HG02938 (cell line): ENCODE results near the gene CCDC102B.
"Not testable (repeated sequence)": the region's sequence is repeated elsewhere in the genome, so short reads cannot be mapped to it uniquely, and the experiment has no call there.

Experiments
- ATAC-seq: cut with Tn5 transposase; IDR thresholded peaks from one replicate; pipeline ENCODE4 v1.9.1; 2021; ENCODE audit warnings: mild to moderate bottlenecking, moderate library complexity; ENCODE audit not compliant: unreplicated experiment

Gene CCDC102B

DNA sequence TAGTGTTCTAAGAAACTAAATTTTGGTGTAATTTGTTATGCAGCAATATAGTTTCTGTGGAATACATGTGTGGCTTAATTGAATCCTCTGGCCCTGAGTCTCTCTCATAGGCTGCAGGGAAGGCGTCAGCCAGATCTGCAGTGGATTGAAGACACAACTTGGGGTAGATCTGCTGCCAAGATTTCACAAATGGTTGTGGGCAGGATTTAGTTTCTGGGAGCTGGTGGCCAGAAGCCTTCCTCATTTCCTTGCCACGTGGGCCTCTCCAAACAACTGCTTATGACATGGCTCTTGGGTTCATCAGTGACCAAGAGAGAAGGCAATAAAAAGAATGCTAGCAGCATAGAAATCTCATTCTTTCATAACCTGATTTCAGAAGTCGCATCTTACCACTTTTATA is 28.2 kb downstream of the CCDC102B start:
- ATAC-seq: no peak

- no peak for ATAC-seq
These were observed 32.6 kb downstream of the CCDC102B start for GRCh38 chr18:68830256-68831045.

- ATAC-seq: no peak
These were observed 35.9 kb downstream of the CCDC102B start for GRCh38 chr18:68833756-68834155.

DNA sequence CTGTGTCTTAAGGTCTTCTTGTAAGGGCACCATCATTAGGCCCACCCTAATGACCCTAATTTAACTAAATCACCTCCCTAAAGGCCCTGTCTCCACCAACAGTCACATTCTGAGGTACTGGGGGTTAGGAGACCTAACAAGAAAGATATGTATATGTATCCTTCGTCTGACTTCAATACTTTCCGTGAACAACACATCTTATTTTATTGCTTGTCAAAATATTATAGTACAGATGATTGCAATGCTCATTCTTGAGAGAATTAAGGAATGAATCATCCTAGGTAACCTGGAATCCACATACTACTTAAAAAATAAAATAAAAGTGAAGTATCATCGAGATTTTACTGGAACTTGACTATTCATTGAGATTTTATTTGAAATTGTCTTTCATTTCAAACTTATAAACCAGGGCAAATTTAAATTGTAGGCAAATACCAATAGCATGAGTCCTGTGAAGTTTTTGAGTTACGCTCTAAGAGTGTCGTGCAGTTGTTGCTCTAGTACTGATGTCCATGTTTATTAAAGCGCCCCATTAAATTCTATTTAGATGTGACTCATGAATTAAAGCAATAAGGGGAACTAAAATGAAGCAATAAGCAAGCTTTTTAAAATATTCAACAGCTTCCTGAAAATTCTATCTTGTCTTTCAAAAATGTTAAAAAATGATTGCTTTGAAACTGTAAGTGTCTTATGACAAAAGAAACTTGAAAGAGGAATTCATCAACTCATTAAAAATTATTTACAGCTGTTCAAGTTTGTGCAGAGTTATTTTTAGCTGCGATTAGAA is 40.0 kb downstream of the CCDC102B start:
- ATAC-seq: no peak

DNA sequence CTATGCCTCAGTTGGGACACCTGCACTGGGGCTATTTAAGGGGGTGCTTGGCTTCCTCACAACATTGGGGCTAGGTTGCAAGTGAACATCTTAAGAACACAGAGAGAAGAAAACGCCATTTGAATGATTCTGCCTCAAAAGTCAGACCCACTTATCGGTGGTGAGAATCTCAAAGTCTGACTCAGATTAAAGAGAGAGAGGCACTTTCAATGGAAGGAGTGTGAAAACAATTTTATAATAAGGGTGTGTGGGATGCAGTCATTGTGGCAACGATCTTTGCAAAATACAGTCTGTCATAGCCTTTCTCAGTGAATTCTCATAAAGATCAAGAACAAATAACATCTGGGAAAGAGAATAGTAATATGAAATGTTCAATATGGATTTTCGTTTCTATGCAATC is 41.8 kb downstream of the CCDC102B start:
- no peak for ATAC-seq

GRCh38 chr18:68840554-68841263 is 42.8 kb downstream of the CCDC102B start:
- ATAC-seq: no peak

GRCh38 chr18:68841301-68841700 is 43.4 kb downstream of the CCDC102B start:
- ATAC-seq: no peak

GRCh38 chr18:68842951-68843350 is 45.1 kb downstream of the CCDC102B start:
- ATAC-seq: no peak

GRCh38 chr18:68843473-68844089 is 45.7 kb downstream of the CCDC102B start:
- no peak for ATAC-seq

DNA sequence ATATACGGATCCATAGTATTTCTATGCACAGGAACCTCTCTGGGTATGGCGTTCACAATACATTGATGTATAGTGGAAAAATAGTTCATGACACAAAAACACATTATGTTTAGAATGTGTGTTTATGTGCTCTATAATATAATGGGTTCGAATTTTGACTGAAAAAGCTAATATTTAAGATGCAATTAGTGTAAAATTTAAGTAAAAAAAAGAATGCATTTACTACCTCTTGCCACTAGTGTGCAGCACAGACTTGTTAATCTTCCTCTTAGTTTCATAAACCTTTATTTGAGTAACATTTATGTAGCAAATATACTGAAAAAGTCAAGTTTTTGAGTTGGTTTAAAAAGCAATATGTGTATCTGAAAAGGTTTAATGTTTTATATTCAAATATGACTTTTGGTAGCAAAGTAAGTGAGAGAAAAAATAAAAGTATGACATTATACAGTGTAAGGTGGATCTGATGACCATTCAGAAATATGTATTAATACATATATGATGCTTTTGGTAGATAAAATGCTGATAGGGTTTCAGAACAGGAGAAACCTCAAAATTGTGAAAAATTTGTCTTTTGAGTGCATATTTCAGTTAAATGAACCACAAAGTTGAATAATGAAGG is 49.4 kb downstream of the CCDC102B start:
- ATAC-seq: no peak

- no peak for ATAC-seq
These were observed 50.4 kb downstream of the CCDC102B start for GRCh38 chr18:68848242-68848641.

- ATAC-seq: no peak
These were observed 57.0 kb downstream of the CCDC102B start for GRCh38 chr18:68854786-68855391.

- ATAC-seq: no peak
These were observed 57.6 kb downstream of the CCDC102B start for GRCh38 chr18:68855491-68855890.

DNA sequence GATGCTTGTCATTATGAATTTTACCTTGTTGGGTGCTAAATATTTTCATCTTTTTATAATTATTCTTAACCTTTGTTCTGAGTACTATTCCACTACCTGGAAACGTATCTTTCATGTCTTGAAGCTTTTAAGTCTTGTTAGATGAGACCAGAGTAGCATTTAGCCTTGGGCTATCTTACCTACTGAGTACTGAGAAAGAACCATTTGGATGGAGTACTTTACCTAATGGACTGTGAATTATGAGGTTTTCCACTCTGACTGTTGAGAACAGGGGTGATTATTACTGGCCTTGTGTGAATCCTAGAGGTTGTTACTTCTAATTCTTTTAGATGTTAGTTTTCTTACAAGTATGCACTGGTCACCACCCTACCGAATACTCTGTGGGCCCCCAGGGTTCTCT is 63.5 kb downstream of the CCDC102B start:
- no peak for ATAC-seq

DNA sequence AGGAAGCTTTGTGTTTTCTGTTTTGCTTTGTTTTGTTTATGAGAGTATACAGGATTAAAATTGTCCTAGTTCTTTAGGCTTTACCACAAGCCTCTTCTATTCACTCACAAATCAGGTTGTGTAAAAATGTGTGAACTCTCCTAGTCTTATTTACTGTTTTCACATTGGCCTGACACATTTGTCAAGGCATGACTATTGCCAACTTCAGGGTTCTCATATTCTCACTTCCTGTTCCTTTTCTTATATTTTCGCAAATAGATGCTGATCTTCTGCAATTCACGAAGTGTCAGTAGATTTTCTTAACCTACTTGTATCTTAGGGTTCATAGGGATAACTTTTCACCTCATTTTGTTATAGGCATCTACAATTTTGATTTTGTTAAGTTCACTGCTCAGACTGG is 67.1 kb downstream of the CCDC102B start:
- ATAC-seq: no peak

DNA sequence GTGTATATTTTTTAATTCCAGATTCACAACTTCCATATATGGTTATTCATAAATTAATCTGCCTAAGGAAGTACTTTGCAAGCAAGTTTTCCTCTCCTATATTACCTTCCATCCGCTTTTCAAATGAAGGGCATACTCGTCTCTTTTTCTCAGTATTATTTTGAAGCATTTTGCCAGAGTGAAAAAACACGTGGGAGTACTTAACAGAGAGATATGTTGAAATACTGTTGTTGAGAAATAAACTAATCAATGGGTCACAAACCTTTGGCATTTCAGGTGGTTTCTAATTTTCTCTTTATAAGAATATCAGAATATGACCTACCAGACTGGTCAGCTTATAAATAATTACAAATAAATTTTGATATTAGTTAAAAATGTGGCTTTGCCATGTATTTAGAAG is 67.6 kb downstream of the CCDC102B start:
- no peak for ATAC-seq

DNA sequence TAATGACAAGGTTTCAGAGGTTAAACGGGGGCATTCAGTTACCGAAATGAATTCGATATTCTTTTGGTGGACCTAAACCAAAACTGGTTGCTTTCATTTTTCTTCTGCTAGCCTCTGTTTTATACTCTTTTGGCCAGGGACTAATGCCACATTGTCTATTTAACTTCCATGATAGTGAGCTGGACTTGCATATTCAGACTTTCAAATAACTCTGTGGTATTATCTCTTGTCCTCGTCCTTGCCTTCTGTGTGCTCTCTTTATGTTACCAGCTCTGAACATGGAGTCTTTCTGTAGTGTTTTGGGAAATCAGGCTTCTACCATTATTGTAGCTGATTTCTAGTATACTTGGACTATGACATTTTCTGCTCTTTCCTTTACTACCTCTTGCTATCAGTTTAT is 75.1 kb downstream of the CCDC102B start:
- ATAC-seq: no peak

- no peak for ATAC-seq
These were observed 76.5 kb downstream of the CCDC102B start for GRCh38 chr18:68874361-68874760.

DNA sequence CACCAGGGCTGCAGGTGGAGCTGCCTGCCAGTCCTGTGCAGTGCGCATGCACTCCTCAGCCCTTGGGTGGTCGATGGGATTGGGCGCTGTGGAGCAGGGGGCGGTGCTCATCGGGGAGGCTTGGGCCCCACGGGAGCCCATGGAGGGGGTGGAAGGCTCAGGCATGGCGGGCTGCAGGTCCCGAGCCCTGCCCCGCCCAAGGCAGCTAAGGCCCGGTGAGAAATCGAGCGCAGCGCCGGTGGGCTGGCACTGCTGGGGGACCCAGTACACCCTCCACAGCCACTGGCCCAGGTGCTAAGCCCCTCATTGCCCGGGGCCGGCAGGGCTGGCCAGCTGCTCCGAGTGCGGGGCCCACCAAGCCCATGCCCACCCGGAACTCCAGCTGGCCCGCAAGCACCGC is 82.1 kb downstream of the CCDC102B start:
- not testable (repeated sequence) for ATAC-seq

GRCh38 chr18:68887410-68887809 is 89.5 kb downstream of the CCDC102B start:
- ATAC-seq: no peak
